ENCODE data around the gene XKRX. TPM values are rescaled to one million over a fixed set of nuclear protein-coding genes. Genes with fewer than 3 reads are reported as not detected.

Gene XKRX
- total RNA-seq, 1 donor from 2014 or later: 4.3 TPM

GRCh38 chrX:100895365-100896075 lies 33.2 kb downstream of the XKRX start:
- peak; percentile 13 for DNase-seq (ENCODE audit: low spot score)

GRCh38 chrX:100883654-100884053 lies 45.1 kb downstream of the XKRX start:
- DNase-seq (ENCODE audit: low spot score): no peak

- no peak for DNase-seq (ENCODE audit: low spot score)
Observed at GRCh38 chrX:100880368-100880767, 48.3 kb downstream of the XKRX start.

GRCh38 chrX:100874325-100874724 lies 54.4 kb downstream of the XKRX start, which contains the start of gene NOX1:
Gene NOX1, minus strand, starts transcription at chrX:100874359. Its CDS starts 220 bp downstream, at chrX:100874139.
- DNase-seq (ENCODE audit: low spot score): no peak

GRCh38 chrX:100871594-100872560 lies 56.8 kb downstream of the XKRX start:
- DNase-seq (ENCODE audit: low spot score): no peak

- no peak for DNase-seq (ENCODE audit: low spot score)
Observed at GRCh38 chrX:100870527-100870926, 58.2 kb downstream of the XKRX start.

GRCh38 chrX:100868273-100868672 lies 60.4 kb downstream of the XKRX start:
- no peak for DNase-seq (ENCODE audit: low spot score)

- peak; percentile 23 for DNase-seq (ENCODE audit: low spot score)
Observed at GRCh38 chrX:100864657-100865391, 63.9 kb downstream of the XKRX start.

Other genes starting within 250 kb of the XKRX start
- gene SYTL4, start 196.8 kb downstream of the XKRX start, total RNA-seq (ENCODE audit: insufficient read depth, low replicate concordance): 9.4 TPM
- 5.3 TPM for gene CSTF2, start 108.5 kb downstream of the XKRX start, total RNA-seq (ENCODE audit: insufficient read depth, low replicate concordance)
- 0.96 TPM for gene NOX1, start 54.6 kb downstream of the XKRX start, total RNA-seq (ENCODE audit: insufficient read depth, low replicate concordance)
- not detected for gene ARL13A, start 40.8 kb upstream of the XKRX start, total RNA-seq (ENCODE audit: insufficient read depth, low replicate concordance)
- 6.0 TPM for gene TRMT2B, start 123.2 kb upstream of the XKRX start, total RNA-seq (ENCODE audit: insufficient read depth, low replicate concordance)
- 3.1 TPM for gene TMEM35A, start 150.0 kb upstream of the XKRX start, total RNA-seq (ENCODE audit: insufficient read depth, low replicate concordance)
- 9.6 TPM for gene CENPI, start 169.3 kb upstream of the XKRX start, total RNA-seq (ENCODE audit: insufficient read depth, low replicate concordance)

All from umbilical cord (tissue), 2 donors.